Measurements from ENCODE around the gene PSMB8.

GRCh38 chr6:32809171-32809570, 34.7 kb downstream of the PSMB8 start:
- no peak for TF ChIP-seq CTCF (conservative IDR thresholded peaks at IDR 0.05)
- no peak for TF ChIP-seq EZH2 (IDR thresholded peaks at IDR 0.05; ENCODE audit: low read depth)
